Hindlimb muscle (tissue), 1 donor: ENCODE data around the gene PPDPF. TPM values are rescaled to one million over a fixed set of nuclear protein-coding genes. Genes with fewer than 3 reads are reported as not detected.
"Not testable (repeated sequence)": the region's sequence is repeated elsewhere in the genome, so short reads cannot be mapped to it uniquely, and the experiment has no call there.

Source experiments
- DNase-seq: peaks from one replicate; pipeline ENCODE4 v3.0.0-alpha.2; 2013
- polyA plus RNA-seq: library from polyadenylated mRNA; unstranded; fragments of 120-200 nt; gene quantifications from one replicate; pipeline ENCODE4 v1.2.1, GENCODE V29; 2013; ENCODE audit not compliant: insufficient read length

PPDPF gene
- polyA plus RNA-seq, 1 donor: 287 TPM

DNA sequence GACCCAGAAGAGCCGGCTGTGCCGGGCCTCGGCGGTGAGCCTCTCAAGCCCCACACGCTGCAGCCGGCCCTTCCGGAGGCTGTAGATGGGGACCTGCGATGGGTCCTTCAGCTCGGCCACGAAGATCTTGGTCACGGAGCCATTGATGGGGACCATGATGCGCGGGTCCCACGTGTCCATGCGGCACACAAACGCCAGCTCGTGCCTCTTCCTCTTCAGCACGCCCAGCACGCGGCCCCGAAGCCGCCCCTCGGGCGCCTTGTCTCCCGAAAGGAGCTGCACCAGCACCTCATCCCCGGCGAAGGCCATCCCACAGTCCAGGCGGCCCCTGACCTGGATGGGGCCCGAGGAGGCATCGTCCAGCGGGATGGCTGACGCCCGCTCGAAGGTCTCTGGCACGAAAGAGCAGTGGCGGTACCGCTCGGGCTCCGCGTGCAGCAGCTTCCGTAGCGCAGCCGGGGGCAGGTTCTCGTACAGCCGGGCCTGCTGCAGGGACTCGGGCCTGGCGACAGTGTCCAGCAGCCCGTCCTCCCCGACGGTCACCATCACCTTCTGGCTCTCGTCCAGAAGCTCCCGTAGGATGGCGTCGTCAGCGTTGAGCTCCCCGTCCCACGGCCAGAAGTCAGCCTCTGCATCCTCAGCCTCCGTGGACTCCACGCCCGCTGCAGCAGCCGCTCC lies 44.6 kb downstream of the PPDPF start:
- no peak for DNase-seq

DNA sequence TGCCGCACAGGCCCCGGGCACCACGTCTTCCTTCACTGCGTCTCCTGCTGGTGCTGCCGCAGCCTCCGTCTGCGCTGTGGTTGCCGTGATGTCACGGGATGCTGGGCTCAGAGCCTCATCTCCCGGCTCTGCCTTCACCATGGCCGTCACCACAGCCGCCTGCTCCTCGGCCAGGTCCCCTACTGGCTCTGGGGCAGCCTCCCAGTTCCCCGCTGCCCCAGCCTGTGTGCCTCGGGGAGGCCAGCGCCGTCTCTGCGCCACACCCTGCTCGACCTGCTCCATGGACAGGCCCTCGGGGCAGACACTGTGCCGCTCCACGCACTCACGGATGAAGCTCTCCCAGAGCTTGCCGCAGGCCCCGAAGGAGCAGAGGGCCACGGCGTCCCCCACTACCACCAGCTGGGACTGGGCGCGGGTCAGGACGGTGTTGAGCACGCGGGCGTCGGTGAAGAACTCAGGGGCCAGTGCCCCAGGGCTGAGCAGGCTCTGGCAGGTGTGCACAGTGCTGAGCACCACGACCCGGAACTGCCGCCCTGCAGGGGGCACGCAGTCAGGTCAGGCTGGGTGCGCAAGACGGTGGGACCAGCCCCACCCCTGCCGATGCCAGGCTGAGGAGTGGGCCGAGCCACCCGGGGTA lies 45.3 kb downstream of the PPDPF start:
- DNase-seq: no peak

DNA sequence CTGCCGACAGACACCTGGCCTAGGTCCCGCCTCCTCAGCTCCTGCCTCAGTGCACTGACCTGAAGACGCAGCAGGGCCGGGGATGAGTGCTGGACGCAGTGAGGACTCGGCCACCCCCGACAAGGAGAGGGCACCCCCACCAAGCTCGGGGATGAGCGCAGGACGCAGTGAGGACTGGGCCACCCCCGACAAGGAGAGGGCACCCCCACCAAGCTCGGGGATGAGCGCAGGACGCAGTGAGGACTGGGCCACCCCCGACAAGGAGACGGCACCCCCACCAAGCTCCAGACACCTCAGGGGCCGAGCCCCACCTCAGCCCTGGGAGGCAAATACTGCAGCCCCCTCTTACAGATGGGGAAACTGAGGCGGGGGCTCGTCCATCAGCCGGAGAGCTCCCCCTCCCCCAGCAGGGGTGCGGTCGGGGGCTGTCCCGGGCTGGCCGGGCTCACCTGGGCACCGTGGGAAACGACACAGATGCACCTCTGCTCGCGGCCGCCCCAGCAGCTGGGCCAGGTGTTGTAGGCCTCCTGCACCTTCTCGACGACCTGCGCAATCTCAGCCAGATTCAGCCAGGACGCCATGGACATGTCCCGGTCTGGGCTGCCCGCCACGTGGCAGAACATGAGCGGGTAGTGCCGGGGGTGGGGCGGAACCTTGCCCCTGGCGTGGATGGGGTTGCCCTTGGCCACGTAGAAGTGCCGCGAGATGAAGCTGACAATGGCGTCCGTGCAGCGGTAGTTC lies 46.0 kb downstream of the PPDPF start:
- DNase-seq: no peak

DNA sequence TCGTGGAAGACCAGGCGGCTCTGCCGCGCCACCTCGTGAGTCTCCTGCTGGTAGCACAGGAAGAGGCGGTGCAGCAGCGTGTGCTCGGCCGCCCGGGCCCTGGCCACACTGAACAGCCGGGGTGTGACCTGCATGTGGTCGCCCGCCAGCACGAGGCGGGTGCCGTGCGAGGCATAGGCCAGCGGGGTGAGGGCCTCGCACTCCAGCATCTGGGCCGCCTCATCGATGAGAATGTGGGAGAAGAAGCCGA lies 46.5 kb downstream of the PPDPF start:
- DNase-seq: no peak

DNA sequence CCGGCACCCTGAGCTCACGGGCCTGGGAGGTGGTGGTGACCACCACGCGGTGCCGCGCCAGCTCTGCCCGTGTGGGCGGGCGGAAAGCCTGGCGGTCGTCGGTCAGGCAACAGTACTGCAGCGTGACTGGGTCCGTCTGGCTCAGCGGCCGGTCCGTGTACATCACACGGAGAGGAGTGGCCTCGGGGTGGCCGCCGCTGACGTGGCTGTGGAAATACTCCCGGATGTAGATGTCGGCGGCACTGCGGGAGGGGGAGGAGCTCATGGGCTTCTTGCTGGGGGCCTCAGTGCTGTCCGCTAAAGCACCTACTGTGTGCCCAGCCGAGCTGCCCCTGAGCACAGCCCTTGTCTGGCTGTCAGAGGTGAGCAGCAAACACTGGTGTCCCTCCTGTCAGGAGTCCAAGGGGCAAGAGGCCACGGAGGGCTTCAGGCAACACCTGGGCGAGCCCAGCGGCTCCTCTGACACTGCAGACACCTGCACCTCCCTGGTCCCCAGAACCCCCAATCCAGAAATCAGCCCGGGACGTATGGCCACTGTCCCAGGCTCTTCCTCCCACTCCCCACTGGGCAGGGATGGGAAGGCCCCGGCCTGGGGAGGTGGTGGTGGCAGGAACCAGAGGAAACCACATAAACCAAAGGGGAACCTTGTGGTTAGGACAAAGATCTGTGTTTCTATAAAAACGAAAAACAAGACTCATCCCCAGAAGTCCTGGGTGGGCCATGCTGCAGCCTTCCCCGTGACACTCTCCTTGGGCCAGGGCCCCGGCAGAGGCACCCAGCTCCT lies 47.0 kb downstream of the PPDPF start:
- DNase-seq: no peak

DNA sequence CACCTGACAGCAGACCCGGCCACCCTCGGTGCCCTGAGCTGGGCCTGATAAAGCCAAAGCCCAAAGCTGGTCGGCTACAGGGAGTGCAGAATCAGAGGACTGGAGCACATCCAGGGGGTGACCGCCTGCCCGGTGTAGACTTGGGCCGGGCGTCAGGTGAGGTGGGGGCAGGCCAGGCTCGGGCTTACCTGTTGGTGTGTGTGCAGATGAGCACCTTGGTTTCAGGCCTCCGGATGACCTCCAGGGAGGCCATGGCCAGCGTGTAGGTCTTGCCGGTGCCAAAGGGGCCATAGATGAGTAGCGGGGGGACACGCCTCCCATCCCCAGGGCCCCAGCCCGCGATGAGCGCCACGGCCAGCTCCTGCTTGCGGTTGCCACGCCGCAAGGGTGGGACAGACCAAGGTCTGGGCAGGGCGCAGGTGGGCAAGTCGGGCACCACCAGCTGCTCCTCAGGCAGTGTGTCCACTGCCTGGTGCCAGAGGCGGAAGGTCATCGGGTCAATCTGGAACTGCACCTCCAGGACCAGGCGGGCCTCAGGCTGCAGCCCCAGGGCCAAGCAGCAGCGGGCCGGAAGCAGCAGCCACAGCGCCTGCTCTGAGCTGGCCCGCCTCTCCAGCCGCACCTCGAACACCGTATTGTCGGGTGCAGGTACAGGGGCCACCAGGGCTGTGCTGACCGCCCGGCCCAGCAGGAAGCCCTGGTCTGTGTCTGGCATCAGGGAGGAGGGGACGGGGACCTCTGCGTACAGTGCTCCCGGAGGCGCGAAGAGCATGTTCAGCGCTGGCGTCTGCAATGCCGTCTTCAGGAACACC lies 47.8 kb downstream of the PPDPF start:
- DNase-seq: no peak

DNA sequence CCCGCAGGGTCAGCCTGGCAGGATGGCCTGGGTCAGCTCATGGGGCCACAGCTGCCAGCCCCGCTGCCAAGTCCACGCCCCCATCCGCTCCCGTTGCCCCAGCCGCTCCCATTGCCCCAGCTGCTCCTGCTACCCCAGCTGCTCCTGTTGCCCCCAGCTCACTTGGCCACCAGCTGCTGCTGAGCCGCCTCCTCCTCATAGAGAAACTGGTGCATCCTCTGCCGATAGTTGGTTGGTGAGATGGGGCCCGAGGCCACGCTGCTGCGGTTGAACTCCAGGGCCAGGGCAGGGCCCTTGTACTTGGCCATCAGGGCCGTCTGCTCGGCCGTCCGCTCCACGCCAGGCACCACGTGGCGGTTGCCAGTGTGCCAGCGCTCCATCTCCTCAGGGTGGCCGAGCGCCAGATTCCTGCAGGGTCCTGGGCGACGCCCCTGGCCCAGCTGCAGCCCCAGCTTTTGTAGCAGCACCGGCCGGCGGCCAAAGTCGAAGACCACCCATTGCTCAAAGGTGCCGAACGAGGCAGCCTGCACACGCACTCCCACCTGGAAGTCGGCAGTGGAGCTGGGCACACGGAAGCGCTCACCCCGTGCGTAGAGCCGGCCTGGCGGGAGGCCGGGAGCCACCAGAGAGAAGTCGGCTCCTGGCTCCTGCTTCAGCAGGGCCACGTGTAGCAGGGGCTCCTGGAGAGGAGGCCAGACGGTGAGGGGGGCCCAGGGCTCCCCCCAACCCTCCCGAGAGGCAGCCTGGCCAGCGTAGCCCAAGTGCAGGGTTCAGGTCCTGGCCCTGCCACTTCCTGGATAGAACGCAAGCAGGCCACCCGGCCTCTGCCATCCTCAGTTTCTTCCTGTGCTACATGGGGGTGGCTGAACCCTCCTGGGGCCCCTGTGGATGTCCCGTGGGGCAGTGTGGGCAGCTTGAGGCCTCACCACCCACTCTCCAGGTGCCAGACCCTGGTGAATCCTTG lies 48.7 kb downstream of the PPDPF start:
- no peak for DNase-seq

DNA sequence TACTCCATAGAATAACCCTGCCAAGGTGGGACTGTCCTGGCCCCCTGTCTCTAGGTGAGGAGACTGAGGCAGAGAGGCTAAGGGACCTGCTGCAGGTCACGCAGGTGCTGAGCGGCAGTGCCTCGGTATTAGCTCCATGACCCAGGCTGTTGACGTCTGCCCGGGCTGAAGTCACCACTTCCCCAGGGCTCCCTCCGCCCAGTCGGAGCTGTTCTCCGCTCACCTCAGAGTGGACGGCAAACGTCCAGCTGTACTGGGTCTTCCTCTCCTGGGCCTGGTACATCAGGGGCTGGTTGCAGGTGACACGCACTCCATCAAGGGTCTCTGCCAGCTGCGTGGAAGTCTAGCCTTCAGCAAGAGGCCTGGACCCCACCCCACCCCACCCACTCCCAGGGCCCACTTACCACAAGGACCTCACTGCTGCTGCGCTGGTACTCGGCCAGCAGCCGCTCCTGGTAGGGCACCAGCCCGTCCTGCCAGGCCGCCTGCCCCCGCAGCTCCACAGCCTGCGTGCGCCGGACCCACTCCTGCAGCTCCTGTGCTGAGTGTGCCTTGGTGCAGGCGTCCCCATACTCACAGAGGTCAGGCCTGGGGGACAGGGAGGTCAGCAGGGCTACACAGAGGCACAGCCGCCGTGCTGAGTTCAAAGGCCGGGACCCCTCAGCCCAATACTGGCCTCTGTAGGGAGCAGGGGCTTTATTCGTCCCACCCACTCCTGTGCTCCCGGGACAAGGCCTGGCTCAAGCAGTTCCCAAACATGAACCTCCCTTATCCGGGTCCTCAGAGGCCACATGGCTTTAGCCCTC lies 49.9 kb downstream of the PPDPF start:
- DNase-seq: no peak

DNA sequence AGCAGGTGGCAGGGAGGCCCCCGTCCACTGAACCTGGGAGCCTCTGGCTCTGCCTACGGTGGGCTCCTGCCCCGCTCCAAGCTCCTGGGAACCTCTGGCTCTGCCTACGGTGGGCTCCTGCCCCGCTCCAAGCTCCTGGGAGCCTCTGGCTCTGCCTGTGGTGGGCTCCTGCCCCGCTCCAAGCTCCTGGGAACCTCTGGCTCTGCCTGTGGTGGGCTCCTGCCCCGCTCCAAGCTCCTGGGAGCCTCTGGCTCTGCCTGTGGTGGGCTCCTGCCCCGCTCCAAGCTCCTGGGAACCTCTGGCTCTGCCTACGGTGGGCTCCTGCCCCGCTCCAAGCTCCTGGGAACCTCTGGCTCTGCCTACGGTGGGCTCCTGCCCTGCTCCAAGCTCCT lies 50.5 kb downstream of the PPDPF start:
- DNase-seq: not testable (repeated sequence)

Other genes with a start within 250 kb of the PPDPF start
- 86.1 TPM for gene ARFGAP1, start 248.0 kb upstream of the PPDPF start, polyA plus RNA-seq
- 6.2 TPM for gene COL20A1, start 227.6 kb upstream of the PPDPF start, polyA plus RNA-seq
- 0.25 TPM for gene CHRNA4, start 159.4 kb upstream of the PPDPF start, polyA plus RNA-seq
- 1.8 TPM for gene KCNQ2, start 48.1 kb upstream of the PPDPF start, polyA plus RNA-seq
- 1,012 TPM for gene EEF1A2, start 21.7 kb upstream of the PPDPF start, polyA plus RNA-seq
- 0.41 TPM for gene PTK6, start 16.6 kb downstream of the PPDPF start, polyA plus RNA-seq
- gene SRMS, start 27.0 kb downstream of the PPDPF start, polyA plus RNA-seq: not detected
- 0.13 TPM for gene FNDC11, start 33.4 kb downstream of the PPDPF start, polyA plus RNA-seq
- 7.6 TPM for gene HELZ2, start 53.5 kb downstream of the PPDPF start, polyA plus RNA-seq
- gene GMEB2, start 106.3 kb downstream of the PPDPF start, polyA plus RNA-seq: 8.0 TPM
- gene STMN3, start 132.7 kb downstream of the PPDPF start, polyA plus RNA-seq: 13.5 TPM
- 12.2 TPM for gene RTEL1, start 137.5 kb downstream of the PPDPF start, polyA plus RNA-seq
- 1.6 TPM for gene TNFRSF6B, start 175.9 kb downstream of the PPDPF start, polyA plus RNA-seq
- 31.7 TPM for gene ARFRP1, start 187.2 kb downstream of the PPDPF start, polyA plus RNA-seq
- 17.1 TPM for gene ZGPAT, start 187.3 kb downstream of the PPDPF start, polyA plus RNA-seq
- 6.2 TPM for gene LIME1, start 215.9 kb downstream of the PPDPF start, polyA plus RNA-seq
- 189 TPM for gene SLC2A4RG, start 219.0 kb downstream of the PPDPF start, polyA plus RNA-seq